Adipocyte (in vitro differentiated cells): ENCODE measurements around the gene PCTP.

Source experiments
- DNase-seq: peaks from one replicate; pipeline ENCODE4 v3.0.0-alpha.2; 2015; ENCODE audit warnings: low read depth
- H3K27me3 ChIP-seq: replicated peaks from 2 replicates; pipeline ENCODE4 v1.7.0; 2013; ENCODE audit warnings: mild to moderate bottlenecking, low read length, moderate library complexity; ENCODE audit not compliant: control insufficient read depth, insufficient read depth
- H3K36me3 ChIP-seq: 2 replicates; pipeline ENCODE4 v1.7.0; 2013; ENCODE audit warnings: low read length, mild to moderate bottlenecking, moderate library complexity; ENCODE audit not compliant: control insufficient read depth, insufficient read depth, severe bottlenecking
- H3K4me1 ChIP-seq: 2 replicates; pipeline ENCODE4 v1.7.0; 2013; ENCODE audit warnings: mild to moderate bottlenecking, low read length, moderate library complexity; ENCODE audit not compliant: control insufficient read depth, insufficient read depth
- H3K4me3 ChIP-seq: 2 replicates; pipeline ENCODE4 v1.7.0; 2013; ENCODE audit warnings: mild to moderate bottlenecking, low read length, moderate library complexity
- H3K9ac ChIP-seq: 2 replicates; pipeline ENCODE4 v1.7.0; 2013; ENCODE audit warnings: mild to moderate bottlenecking, low read length, moderate library complexity
- H3K9me3 ChIP-seq: 2 replicates; pipeline ENCODE4 v1.7.0; 2013; ENCODE audit warnings: mild to moderate bottlenecking, low read length, moderate library complexity; ENCODE audit not compliant: control insufficient read depth

PCTP gene

DNA sequence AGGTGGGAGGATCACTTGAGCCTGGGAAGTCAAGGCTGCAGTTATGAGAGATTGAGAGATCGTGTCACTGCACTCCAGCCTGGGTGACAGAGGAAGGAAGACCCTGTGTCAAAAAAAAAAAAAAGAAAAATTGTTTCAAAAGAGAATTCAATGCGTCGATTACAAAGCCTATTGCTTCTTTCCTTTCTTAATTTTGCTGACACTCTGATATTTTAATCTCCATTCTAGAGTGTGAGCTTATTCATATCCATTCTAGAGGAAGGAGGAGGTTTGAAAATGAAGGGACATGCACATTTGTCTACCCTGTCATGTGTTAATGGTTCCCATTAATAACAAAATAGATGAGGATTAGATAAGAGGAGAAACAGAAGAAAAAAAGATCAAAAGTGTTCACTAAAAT lies 63.1 kb downstream of the PCTP start:
- no peak overlapping the region for H3K4me3 ChIP-seq
- no peaks in the 10 kb centered on the region for H3K27me3 ChIP-seq
- no peak overlapping the region for H3K9ac ChIP-seq

DNA sequence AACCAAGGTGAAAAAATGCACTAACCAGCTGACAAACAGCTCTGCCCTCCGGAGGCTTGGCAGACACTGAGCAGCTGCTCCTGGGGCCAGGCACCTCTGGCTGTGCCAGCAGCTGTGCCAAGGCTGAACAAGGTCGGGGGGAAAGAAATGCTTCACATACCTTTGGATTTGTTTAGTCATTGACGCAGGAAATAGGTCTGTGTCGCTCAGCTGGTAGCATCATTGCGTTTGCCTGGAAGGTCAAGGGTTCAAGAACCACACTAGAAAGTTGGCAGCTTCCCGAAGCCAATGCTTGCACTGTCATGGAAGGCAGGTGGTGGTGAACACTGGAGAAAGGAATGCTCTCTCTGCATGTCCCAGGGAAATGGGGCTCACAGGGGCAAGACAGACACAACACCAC lies 63.5 kb downstream of the PCTP start:
- Histone ChIP-seq H3K9me3 (no peaks in the 10 kb centered on the region), H3K4me3 (no peak overlapping the region), H3K27me3 (no peaks in the 10 kb centered on the region), H3K4me1 (no peaks in the 10 kb centered on the region), H3K9ac (no peak overlapping the region), H3K36me3 (no peaks in the 10 kb centered on the region)
- no peak for DNase-seq

More for the DNA sequence above, 63.1 kb downstream of the PCTP start:
- H3K9me3 ChIP-seq: no peaks in the 10 kb centered on the region
- no peak for DNase-seq
- no peaks in the 10 kb centered on the region for H3K4me1 ChIP-seq
- H3K36me3 ChIP-seq: no peaks in the 10 kb centered on the region

DNA sequence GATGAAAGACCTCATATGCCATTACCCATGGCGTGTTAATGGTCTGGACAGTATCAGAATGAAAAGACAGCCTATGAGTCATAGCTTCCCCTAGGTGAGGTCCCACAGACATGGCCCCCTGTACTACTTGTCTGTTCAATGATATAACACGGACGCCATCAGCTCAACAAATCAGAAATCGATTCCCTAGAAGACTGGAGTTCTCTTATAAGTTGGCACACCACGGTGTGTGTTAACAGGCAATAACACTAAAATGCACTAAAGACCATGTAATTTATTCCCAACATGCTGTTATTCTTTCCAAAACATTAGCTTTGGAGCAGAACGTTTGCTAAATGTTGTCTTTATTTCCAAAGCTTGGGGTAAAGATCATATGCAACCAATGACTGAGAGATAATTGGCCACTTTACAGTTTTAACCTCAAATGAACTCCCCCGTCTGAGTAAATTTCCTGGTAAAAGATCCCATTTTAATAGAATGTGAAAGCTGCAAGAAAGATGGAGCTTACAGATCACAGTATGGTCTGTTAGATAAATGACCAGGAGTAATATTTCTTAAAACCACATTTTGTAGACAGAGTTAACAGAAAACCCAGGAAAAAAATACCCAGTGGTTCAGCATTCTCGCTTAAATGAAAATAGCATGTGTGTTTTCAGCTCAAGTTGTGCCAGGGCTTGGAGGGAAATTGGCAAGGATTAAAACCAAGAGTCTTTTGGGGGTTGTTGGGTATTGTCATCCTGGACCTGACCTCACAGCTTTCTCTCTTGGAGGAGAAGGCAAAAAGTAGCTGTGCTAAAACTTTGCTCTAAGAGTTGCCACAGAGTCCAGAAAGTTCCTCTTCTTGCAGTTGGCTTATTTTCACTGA lies 65.9 kb downstream of the PCTP start:
- no peak overlapping the region for H3K9ac ChIP-seq
- H3K9me3 ChIP-seq: peaks cover 3% of the 10 kb centered on the region
- DNase-seq: no peak
- no peaks in the 10 kb centered on the region for H3K4me1 ChIP-seq
- H3K4me3 ChIP-seq: no peak overlapping the region
- H3K27me3 ChIP-seq: no peaks in the 10 kb centered on the region
- H3K36me3 ChIP-seq: no peaks in the 10 kb centered on the region

DNA sequence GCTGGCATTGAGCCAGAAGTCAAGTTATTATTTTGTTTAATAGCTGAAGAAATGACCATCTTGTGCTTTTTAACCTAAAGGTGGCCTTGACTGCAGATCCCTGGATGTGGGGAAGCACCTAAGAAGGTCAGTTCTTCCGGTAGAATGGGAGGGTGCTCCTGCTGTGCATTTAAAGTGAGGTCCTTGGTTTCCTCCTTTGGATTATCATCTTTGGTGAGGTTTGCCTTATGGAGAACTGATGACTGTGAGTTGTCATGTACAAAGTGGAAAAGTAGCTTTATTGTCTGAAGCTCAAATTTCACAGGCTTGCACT lies 66.5 kb downstream of the PCTP start:
- Histone ChIP-seq H3K9ac (no peak overlapping the region), H3K9me3 (peaks cover 3% of the 10 kb centered on the region), H3K4me3 (no peak overlapping the region), H3K4me1 (no peaks in the 10 kb centered on the region), H3K27me3 (no peaks in the 10 kb centered on the region), H3K36me3 (no peaks in the 10 kb centered on the region)
- no peak for DNase-seq

DNA sequence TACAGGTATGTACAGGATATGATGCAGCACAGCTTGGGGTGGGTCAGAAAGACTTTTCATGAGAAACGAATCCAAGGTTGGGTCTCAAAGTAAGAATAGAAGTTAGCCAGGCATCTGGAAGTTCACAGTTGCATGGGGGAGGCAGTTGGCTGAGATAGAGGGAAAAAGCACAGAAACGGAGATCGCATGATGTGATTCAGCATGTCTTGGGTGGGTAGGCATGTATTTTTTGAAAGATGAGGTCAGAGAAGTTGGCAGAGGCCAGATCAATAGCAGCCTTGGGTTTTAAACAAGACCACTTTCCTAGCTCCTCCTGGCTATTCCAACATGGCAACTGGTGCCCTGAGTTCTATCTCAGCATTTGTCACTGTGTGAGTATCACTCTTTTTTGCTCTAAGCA lies 67.2 kb downstream of the PCTP start:
- H3K4me3 ChIP-seq: no peak overlapping the region
- no peaks in the 10 kb centered on the region for H3K36me3 ChIP-seq
- no peak overlapping the region for H3K9ac ChIP-seq
- H3K27me3 ChIP-seq: no peaks in the 10 kb centered on the region
- no peaks in the 10 kb centered on the region for H3K4me1 ChIP-seq
- no peak for DNase-seq
- peaks cover 3% of the 10 kb centered on the region for H3K9me3 ChIP-seq

DNA sequence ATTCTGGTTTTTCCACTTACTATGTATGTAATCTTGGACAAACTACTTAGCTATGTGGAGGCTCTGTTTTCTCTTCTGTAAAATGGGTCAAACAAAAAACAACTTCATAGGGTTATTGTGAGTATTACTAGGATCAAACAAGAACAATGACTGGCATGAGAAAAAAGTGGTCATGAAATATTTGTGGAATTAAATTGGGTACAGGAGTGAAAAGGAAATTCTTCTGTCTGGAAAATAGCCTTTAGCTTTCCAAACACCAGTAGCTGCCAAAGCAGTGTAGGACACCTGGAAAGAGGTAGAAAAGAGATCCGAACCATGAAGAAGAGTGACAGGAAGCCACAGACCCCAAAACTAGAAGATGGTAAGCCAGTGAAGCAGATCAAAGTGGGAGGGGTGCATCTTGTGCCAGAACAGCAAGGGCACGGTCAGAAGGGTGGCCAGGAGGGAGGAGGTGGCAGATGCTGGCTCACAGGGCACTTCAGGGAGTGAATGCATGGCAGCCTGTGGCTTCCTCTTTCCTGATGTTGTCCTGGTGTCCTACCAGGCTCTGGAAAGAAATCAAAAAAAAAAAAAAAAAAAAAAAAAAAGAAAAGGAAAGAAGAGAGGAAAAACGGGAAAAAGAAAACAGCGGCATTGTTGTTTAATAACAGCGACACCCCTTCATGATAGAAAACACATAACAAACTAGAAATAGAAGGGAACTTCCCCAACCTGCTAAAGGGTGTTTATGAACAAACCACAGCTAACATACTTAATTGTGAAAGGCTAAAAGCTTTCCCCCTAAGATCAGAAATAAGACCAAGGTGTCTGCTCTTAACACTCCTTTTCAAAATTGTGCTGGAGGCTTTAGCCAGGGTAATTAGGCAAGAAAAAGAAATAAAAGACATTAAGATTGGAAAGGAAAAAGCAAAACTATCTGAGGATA lies 67.9 kb downstream of the PCTP start:
- no peak overlapping the region for H3K4me3 ChIP-seq
- peaks cover 3% of the 10 kb centered on the region for H3K9me3 ChIP-seq
- DNase-seq: no peak
- H3K4me1 ChIP-seq: no peaks in the 10 kb centered on the region
- H3K9ac ChIP-seq: no peak overlapping the region
- no peaks in the 10 kb centered on the region for H3K36me3 ChIP-seq
- H3K27me3 ChIP-seq: no peaks in the 10 kb centered on the region

DNA sequence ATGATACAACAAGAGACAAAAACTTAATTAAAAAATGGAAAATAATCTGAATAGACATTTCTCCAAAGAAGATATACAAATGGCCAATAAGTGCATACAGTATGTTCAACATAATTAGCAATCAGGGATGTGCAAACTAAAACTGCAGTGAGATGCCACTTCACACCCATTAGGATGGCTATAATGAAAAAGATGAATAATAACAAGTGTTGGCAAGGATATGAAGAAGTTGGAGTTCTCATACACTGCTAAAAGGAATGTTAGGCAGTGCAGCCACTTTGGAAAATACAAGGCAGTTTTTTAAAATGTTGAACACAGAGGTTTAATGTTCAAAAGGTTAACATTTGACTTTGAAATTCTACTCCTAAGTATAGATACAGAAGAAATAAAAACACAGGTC lies 69.8 kb downstream of the PCTP start:
- no peaks in the 10 kb centered on the region for H3K27me3 ChIP-seq
- H3K36me3 ChIP-seq: no peaks in the 10 kb centered on the region
- H3K9ac ChIP-seq: no peak overlapping the region
- H3K9me3 ChIP-seq: peaks cover 3% of the 10 kb centered on the region
- no peak overlapping the region for H3K4me3 ChIP-seq
- H3K4me1 ChIP-seq: no peaks in the 10 kb centered on the region
- no peak for DNase-seq

DNA sequence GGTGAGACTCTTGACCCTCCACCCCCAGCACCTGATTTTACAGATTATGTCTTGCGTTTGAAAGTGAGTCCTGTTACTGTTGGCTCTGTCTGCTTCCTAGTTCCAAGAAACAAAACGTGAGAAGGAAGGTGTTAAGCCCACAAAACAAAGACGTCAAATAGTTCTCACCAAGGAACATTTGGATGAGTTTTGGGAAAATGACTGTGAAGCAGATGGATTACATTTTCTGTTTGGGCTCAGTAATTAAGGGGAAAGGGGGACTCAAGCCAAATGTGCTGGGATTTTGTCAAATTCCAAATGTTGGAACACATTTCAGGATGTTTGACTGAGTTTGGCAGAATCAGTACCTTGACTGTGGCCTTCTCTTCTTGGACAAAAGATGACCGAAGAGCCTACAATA lies 71.2 kb downstream of the PCTP start:
- H3K9me3 ChIP-seq: peaks cover 3% of the 10 kb centered on the region

DNA sequence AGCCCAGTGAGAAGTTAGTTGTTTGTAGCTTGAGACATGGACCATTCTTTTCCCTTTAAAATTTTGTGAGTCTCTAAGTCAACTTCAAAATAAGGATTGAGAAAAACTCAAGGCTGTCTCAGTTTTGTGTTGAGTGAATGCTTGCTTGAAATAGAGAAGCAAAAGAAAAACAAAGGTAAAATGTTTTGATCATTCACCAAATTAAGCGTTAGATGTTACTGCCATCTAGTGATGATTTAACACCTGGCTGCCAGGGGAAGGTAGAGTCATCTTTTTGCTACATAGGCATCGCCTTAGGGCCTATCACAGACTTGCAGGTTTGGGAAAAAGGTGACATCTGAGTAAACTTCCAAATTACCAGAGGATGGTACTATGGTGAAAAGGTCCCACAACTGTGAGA lies 74.4 kb downstream of the PCTP start:
- no peak overlapping the region for H3K9ac ChIP-seq
- H3K27me3 ChIP-seq: no peaks in the 10 kb centered on the region
- DNase-seq: no peak
- peaks cover 3% of the 10 kb centered on the region for H3K9me3 ChIP-seq
- no peaks in the 10 kb centered on the region for H3K36me3 ChIP-seq
- no peaks in the 10 kb centered on the region for H3K4me1 ChIP-seq
- no peak overlapping the region for H3K4me3 ChIP-seq

More for the DNA sequence above, 71.2 kb downstream of the PCTP start:
- Histone ChIP-seq H3K4me3 (no peak overlapping the region), H3K36me3 (no peaks in the 10 kb centered on the region), H3K4me1 (no peaks in the 10 kb centered on the region), H3K27me3 (no peaks in the 10 kb centered on the region), H3K9ac (no peak overlapping the region)
- DNase-seq: no peak
